ENCODE data around the gene ELF5. TPM values are rescaled to one million over a fixed set of nuclear protein-coding genes. Genes with fewer than 3 reads are reported as not detected.

Gene ELF5
- total RNA-seq (2013; cell fraction: nucleolus; rRNA removed): not detected in 2 replicates
- total RNA-seq (2014; rRNA removed) (not detected in 2 replicates), total RNA-seq (2014; rRNA removed; fragmentation: Illumina TruSeq; extraction: Trizol) (not detected in 2 replicates), total RNA-seq (2021) (not detected in 2 replicates), polyA plus RNA-seq (2011; rRNA removed) (not detected in 2 replicates), polyA plus RNA-seq (2014; fragmentation: Illumina TruSeq; extraction: Trizol) (not detected in 2 replicates), polyA plus RNA-seq (2014; fragmentation: Nextera tagmentation; extraction: Ambion mirVana) (not detected), polyA plus RNA-seq (2014; rRNA removed) (not detected in 2 replicates), polyA plus RNA-seq (2016; fragmentation: Nextera tagmentation; extraction: Ambion mirVana) (not detected), polyA minus RNA-seq (2011; rRNA and poly(A)+ RNA removed) (not detected in 2 replicates), Bru-seq, nascent RNA (percentile 3 among the genes with signal in this experiment), BruChase-seq, experiment 1, labeled RNA remaining after a 6-hour chase (not detected), BruChase-seq, experiment 2, labeled RNA remaining after a 2-hour chase (percentile 3 among the genes with signal in this experiment)
- not detected for polyA plus RNA-seq (2011; ENCODE audit: low read depth)
- not detected in 2 replicates for polyA plus RNA-seq (2011; cell fraction: cytosol; rRNA removed)
- not detected in 2 replicates for polyA plus RNA-seq (2011; cell fraction: nucleus; rRNA removed)
- not detected in 2 replicates for polyA plus RNA-seq (2012)
- not detected in 2 replicates for polyA minus RNA-seq (2011; cell fraction: cytosol; rRNA and poly(A)+ RNA removed)
- polyA minus RNA-seq (2011; cell fraction: nucleus; rRNA and poly(A)+ RNA removed): not detected in 2 replicates
- long read RNA-seq, experiment 1: 0 reads
- long read RNA-seq, experiment 2: 0 reads

DNA sequence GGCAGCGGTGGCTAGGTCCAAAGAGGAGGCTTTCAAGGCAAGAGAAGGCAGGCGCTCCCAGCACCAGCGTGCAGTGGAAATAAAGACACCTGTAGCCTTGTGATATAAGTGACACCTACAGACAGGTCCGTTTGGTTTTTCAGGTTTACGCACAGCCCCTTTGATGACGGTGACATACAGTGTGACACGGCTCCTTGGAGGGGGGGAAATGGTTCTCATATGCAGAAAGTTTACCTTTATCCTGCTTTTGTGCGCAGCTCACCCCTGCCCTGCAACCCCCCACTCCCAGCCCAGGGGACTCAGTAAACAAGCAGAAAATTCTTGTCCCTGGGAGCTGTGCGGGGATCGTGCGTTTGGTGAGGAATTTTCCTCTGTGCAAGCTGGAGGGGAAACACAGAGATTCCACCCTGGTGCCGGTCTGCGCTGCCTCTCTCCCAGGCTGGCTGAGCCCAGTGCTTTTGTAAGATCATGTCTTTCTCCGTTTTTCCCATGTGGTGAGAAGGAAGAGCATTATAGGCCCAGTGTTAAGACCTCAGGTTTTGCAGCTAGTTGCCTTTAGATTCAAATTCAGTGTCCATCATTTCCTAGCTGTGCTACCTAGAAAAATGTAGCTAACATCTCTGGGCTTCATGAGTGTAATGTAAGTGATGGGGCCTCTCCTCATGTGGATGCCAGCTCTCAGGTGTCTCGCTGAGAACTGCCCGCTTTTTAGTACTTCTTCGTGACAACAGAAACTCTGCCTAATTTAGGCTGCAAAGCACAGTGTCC lies at the start of gene ELF5:
Gene ELF5, minus strand, starts transcription at position 113 of the 768 bp plus-strand sequence. CDS start 8,045 bp downstream, outside the sequence.
- 85% methylated on average over 17 of the region's 17 CpGs for WGBS (ENCODE audit: insufficient coverage, insufficient replicate concordance, low lambda C conversion rate, missing lambda C conversion rate)
- BruUV-seq (replicated peaks): no TSS peak
- Histone ChIP-seq H3K4me3 (no peak within 1 kb of the TSS), H4K20me1 (ENCODE audit: control insufficient read depth, insufficient read depth) (no peaks in the 10 kb centered on the region), H3K27ac (ENCODE audit: control insufficient read depth, insufficient read depth) (no peak within 1 kb of the TSS), H3K9me3 (replicated peaks; ENCODE audit: control insufficient read depth, insufficient read depth, low read length) (no peaks in the 10 kb centered on the region), H3K4me1 (ENCODE audit: control insufficient read depth, insufficient read depth, low read length) (no peaks in the 10 kb centered on the region), H3K79me2 (ENCODE audit: control insufficient read depth, insufficient read depth, low read length) (no peaks in the 10 kb centered on the region), H3K36me3 (ENCODE audit: control insufficient read depth in 2 of 2, insufficient read depth in 2 of 2, low read length in 1 of 2) (no peaks in the 10 kb centered on the region), H3K27me3 (replicated peaks in 1 of 2; ENCODE audit: control insufficient read depth in 2 of 2, insufficient read depth in 2 of 2, low read length in 1 of 2) (no peaks in the 10 kb centered on the region), H2AFZ (ENCODE audit: control insufficient read depth, low read depth, low read length) (no peak within 1 kb of the TSS), H3K4me2 (ENCODE audit: control insufficient read depth, insufficient read depth) (no peak within 1 kb of the TSS), H3K9ac (ENCODE audit: control insufficient read depth, insufficient read depth, low read length) (no peak within 1 kb of the TSS)
- POLR2A ChIA-PET: no interaction called here
- SMC1A ChIA-PET (ENCODE audit: uncharacterized antibody, unreplicated experiment): interaction anchor here (1.3 to 2.0 kb wide), 3 partner anchors 15 to 877 kb away, joined by 4 to 9 read pairs (median 6); no protein-coding TSS in a partner anchor
- DNase-seq (ENCODE audit: low read depth, low spot score): no peak
- TF ChIP-seq BHLHE40 (IDR thresholded peaks at IDR 0.05; ENCODE audit: borderline replicate concordance in 1 of 2, low read depth in 2 of 2, low read length in 1 of 2) (no peak), ZNF217 (IDR thresholded peaks at IDR 0.05) (no peak), REST (IDR thresholded peaks at IDR 0.05; ENCODE audit: low read depth, low read length) (no peak), ASH2L (IDR thresholded peaks at IDR 0.05; ENCODE audit: borderline replicate concordance, low read depth) (no peak)
- CTCF ChIA-PET: interaction anchor here (0.7 to 2.4 kb wide), 15 partner anchors 9 to 878 kb away, joined by 3 to 11 read pairs (median 5); no protein-coding TSS in a partner anchor
- RAD21 ChIA-PET (ENCODE audit: unreplicated experiment): interaction anchor here (0.6 to 1.4 kb wide), 3 partner anchors 9 to 878 kb away, joined by 3 to 4 read pairs (median 4); no protein-coding TSS in a partner anchor
- intact Hi-C loops (cut with micrococcal nuclease; ENCODE audit: unreplicated experiment): loop anchor here (1.0 to 5.0 kb wide), 2 partner anchors 377 to 878 kb away; no protein-coding TSS in a partner anchor
- FAIRE-seq: no peak
- ATAC-seq: no peak
- in situ Hi-C loops (cut with MboI): loop anchor here (10.0 kb wide), 1 partner anchor 881 kb away; no protein-coding TSS in a partner anchor
